Skeletal muscle cell (primary cell): ENCODE data around the gene YRDC.
"Not testable (repeated sequence)": the region's sequence is repeated elsewhere in the genome, so short reads cannot be mapped to it uniquely, and the experiment has no call there.

Experiments
- DNase-seq: peaks from one replicate; pipeline ENCODE4 v3.0.0-alpha.2; 2010; ENCODE audit warnings: low read depth
- H3K4me3 ChIP-seq: 2 replicates; pipeline ENCODE4 v1.5.1; 2011; ENCODE audit warnings: low read depth, mild to moderate bottlenecking, control low read depth, low read length, moderate library complexity

The YRDC gene

DNA sequence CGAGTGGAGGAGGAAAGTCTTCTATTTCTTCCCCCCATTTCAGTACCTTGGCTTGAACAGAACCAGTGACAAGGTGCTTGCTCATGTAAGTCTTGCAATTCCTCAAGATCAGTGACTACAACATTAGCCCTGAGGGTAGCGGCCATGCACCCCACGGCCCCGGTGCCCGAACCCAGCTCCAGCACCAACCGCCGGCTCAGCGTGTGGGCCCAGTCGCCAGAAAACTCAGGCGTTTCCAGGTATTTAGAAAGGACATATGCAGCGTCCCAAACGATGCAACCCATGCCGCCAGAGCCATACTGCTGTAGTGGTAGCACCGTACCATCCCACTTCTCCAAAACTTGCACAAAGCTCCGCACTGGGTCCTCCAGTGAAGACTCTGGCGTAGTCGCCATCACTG, 25.5 kb downstream of the YRDC start:
- H3K4me3 ChIP-seq, result no peak overlapping the region
- DNase-seq, result no peak

DNA sequence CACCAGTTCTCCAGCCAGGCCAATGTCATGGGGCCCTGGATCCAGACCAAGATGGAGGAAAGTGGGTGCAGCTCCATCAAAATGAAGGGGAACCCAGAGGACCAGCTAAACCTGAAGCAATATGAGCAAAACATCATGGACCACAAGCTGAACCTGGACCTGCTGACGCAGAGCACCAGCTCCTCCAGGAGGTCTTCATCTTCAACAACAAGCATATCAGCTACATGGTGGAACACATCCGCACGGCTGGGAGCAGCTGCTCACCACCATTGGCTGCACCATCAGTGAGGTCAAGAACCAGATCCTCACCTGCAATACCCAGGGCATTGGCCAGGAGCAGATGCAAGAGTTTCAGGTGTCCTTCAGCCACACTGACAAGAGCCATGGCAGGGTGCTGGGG, 29.4 kb downstream of the YRDC start:
- no peak for DNase-seq
- no peak overlapping the region for H3K4me3 ChIP-seq

DNA sequence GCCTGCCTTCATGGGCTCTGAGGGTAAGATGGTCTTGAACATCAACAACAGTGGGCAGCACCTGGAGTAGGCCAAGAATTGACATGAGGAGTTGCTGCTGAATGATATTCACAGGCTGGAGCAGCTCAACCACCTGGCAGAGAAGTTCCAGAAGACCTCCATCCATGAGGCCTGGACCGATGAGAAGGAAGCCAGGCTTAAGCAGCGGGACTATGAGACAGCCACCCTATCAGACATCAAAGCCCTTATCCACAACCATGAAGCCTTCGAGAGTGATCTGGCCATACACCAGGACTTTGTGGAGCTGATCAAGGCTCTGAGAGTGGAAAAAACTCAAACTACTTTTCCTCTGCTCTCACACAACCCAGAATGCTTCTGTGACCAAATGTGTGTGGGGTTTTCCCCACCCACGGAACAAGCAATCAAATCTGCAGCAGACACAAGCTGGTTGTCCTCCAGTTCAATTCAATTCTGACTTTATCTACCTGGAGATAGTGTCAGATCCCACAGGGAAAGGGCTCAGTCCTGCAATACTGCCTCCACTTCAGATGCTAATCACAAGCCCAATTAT, 31.0 kb downstream of the YRDC start:
- no peak for DNase-seq
- H3K4me3 ChIP-seq, result no peak overlapping the region

DNA sequence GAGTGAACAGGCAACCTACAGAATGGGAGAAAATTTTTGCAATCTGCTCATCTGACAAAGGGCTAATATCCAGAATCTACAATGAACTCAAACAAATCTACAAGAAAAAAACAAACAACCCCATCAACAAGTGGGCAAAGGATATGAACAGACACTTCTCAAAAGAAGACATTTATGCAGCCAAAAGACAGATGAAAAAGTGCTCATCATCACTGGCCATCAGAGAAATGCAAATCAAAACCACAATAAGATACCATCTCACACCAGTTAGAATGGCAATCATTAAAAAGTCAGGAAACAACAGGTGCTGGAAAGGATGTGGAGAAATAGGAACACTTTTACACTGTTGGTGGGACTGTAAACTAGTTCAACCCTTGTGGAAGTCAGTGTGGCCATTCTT, 36.6 kb downstream of the YRDC start:
- DNase-seq, H3K4me3 ChIP-seq: not testable (repeated sequence)

DNA sequence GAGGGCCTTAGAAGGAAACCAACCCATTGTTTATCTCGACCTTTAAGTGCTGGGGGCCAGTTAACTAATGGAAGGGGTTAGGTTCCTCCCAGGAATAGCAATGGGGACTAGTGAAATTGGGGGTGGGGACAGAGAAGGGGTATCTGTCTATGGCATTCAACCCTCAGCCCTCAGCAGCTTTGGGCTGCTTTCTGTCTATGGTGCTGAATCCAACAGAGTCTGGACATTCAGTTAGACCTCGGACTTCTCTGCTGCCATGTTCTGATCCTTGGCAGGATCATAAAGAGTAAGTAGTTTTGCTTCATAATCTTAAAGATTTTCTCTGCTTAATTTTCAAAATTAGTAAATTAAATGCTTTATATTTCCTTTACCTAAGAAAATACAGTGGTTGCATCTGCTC, 40.5 kb downstream of the YRDC start:
- no peak for DNase-seq
- H3K4me3 ChIP-seq, result no peak overlapping the region

DNA sequence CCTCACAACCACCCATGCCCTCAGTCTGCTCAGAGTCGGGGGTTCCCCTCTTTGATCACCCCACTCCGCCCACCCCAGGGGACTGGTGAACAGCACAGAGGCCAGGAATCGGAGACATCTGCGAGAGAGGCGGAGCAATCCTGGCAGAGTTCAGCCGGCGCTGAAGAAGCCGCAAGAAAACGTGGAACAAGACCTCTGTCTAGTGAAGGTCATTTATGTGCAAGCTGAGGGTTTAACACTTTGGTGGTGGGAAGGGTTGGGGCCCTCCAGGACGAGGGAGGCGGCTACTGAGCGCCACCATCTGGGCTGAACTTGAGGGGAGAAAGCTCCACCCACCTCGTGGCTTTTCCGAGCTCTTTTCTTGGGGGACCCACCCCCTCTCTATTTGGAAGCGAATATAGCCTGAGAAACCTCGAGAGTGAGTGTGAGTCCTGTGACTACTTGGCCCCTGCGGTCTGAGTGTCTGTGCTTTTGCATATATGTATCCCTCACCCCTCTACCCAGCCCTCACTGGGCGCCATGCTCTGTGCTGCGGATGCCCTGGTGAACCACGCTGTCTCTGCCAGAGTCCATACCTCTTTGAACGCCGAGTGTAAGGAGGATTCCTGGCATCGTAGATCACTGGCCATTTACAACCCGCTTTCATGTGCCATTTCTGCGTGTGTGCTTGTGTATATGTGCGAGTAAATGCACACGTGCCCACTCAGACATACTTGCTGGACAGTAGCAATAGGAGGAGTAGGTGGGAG, 41.9 kb downstream of the YRDC start:
- no peak overlapping the region for H3K4me3 ChIP-seq
- DNase-seq, result no peak

DNA sequence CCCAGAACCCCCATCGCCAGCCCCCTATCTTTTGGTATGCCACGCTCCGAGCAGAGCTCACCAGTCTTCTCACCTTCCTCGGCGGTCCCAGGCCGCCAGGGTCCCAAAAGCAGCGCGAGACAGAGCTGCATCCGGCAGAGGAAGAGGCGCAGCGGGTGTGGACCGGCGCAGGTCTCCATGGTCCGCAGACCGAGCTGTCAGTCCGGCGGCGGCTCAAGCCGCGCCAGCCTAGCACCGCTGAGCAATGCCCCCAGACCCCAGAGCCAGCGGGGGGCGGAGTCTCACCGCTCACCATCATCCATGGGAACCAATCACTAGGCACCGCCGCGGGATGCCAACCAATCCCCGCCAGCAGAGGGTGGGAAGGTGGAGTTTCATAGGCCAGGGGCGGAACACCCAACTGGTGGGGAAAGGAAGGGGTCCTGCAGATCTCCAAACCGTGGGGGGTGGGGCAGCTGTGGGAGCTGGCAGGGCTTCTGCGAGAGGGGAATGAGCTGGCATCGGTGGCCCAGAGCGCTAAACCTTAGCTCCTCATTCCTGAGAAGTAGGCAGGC, 43.0 kb downstream of the YRDC start, which contains the start of gene EPHA10:
TSS of gene EPHA10 (minus strand) at position 233 of the 554 bp plus-strand sequence. CDS start at position 179, 54 bp downstream.
- DNase-seq, result no peak
- H3K4me3 ChIP-seq, result no peak within 1 kb of the TSS

DNA sequence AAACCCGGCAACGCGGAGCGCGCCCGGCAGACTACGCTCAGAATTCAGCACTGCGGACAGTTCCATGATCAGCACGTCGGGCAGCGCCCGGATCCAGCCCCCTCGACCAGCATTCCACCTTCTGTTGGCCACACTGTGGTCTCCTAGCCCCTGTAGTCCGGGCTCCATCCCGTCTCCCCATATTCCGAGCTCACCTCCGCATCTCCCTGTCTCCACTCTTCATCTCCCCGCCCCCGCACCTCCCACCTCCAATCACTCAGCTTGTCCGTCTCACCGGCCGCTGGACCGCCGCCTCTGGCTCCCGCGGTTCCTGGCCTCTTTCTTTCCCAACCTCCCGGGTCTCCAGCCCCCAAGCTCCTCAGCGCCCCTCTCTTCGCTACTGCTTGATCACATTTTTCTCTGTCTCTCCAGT, 43.6 kb downstream of the YRDC start:
- DNase-seq, result no peak
- H3K4me3 ChIP-seq, result no peak overlapping the region

DNA sequence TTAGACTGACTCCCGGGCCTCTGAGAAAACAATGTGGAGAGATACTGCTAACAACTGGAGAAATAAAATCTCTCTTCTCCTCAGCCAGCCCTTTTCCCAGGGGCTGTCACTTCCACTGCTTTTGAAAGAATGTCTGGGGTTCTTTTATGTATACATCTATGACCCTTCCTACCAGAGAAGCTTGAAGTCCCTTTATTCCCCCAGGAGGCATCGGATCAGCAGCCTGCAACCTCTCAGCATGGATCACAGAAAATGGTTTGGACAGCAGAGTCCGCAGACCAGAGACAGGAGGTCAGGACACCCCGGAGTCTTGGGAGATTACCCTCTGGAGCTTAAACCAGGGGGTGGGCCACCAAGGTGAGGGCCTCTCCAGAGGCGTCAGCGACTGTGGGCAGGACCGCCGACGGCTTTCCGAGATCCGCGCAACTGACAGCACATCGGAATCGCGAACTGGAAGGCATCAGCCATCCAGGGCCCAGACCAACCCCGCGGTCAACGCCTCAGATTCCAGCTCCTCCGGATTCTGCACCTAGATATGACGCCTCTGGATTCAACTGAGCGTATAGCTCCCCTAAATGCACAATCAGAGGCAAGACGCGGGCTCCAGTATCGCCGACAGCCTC, 44.1 kb downstream of the YRDC start:
- no peak for DNase-seq
- H3K4me3 ChIP-seq, result no peak overlapping the region

DNA sequence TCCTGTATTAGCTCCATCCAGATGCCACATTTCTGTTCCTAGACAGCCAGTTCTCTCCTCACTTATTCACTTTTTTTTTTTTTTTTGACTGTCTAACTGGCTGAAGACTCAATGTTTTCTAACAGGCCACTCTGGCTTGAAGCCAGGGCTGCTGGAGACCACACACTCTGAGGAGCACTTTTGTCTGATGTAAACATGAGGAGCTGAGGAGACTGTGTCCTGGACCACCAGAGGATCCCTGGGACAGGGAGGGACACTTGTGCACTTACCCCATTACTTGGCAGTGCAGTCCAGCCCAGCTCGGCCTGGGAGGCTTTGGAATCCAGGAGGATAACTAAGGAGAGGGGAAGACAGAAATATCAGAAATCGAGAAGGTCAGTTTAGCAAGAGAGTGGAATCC, 45.5 kb downstream of the YRDC start:
- H3K4me3 ChIP-seq, result no peak overlapping the region
- DNase-seq, result no peak

DNA sequence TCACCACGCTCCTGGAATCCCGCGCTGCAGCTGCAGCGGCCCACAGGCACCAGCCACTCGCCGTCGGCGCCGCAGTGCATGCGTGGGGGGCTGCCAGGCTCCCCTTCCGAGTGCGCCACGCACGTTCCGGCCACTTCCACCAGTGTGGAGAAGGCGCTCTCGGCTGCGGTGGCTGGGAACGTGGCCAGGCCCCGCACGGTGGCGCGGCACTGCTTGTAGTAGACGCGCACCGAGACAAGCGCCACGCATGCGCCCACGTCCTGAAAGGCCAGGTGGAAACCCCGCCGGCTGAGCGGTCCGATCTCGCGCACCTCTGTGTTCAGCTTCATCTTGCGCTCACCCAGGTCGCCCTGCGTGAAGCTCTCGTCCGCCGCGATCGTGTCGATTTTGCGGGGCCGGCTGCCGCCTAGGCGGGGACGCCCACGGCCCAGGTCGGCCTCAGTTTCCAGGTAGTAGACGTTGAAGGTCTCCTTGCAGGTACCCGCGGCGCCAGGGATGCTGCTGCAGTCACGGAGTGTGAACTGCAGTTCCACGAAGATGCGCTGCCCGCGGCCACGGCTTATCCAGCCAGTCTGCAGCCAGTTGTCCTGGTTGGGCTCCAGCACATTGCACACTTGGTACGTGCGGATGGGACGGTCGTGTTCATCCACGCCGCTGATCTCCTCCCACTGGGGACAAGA, 46.5 kb downstream of the YRDC start:
- H3K4me3 ChIP-seq, result no peak overlapping the region
- DNase-seq, result no peak

DNA sequence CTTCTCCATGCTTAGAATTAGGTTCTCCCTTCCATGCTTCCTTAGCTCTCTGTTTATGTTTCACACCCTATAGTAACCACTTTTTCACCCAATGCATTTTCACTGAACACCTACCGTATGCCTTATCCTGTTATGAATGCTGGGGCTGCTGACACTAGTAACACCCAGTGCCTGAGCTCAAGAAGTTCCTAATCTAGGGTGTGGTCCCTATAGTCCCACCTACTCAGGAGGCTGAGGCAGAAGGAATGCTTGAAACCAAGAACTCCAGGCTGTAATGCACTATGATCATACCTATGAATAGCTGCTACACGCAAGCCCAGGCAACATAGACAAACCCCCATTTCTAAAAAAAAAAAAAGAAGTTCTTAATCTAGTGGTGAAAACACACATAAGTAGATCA, 48.6 kb downstream of the YRDC start:
- DNase-seq, result no peak
- H3K4me3 ChIP-seq, result no peak overlapping the region

DNA sequence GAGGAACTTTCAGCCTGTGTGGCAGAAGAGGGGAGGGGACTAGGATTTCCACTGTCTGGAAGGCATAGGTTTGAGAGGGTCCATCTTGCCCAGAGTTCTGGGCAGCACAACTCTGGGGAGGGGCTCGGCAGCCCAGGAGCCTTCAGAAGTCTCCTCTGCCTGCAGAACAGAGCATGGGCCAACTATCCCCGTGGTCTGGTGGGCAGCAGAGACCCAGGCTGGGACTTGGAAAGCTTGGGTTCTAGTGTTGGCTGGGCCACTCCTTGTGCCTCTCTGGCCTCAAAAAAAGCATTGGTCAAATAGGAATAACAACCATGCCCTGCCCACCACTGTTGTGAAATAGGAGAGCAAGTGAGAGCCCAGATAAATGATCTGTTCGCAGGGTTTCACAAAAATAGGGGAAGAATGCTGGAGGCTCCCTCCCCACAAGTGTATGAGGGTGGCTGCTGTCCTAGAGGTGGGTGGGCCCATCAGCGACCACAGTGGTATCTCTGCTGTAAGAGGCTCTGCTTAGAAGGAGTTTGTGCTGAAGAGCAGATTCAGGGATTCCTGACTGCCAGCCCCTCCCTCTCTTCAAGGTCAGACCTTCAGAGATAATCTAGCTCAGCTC, 52.0 kb downstream of the YRDC start:
- H3K4me3 ChIP-seq, result no peak overlapping the region
- DNase-seq, result no peak

DNA sequence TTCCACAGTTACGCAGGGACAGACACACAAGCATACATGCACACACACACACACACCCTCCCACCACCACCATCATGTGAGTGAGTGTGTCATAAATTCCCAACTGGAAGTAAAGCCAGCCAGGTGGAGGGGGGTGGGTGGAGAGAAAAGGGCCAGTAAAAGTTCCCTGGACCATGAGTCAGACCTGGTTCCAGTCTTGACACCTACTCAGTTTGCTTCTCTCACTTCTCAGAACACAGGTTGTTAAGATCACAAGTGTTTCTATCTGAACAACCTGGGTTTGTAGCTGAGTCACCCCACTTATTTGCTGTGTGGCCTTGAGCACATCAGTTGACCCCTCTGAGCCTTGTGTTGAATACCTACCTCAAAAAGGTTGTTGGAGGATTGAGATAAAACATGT, 52.7 kb downstream of the YRDC start:
- H3K4me3 ChIP-seq, result no peak overlapping the region
- no peak for DNase-seq

DNA sequence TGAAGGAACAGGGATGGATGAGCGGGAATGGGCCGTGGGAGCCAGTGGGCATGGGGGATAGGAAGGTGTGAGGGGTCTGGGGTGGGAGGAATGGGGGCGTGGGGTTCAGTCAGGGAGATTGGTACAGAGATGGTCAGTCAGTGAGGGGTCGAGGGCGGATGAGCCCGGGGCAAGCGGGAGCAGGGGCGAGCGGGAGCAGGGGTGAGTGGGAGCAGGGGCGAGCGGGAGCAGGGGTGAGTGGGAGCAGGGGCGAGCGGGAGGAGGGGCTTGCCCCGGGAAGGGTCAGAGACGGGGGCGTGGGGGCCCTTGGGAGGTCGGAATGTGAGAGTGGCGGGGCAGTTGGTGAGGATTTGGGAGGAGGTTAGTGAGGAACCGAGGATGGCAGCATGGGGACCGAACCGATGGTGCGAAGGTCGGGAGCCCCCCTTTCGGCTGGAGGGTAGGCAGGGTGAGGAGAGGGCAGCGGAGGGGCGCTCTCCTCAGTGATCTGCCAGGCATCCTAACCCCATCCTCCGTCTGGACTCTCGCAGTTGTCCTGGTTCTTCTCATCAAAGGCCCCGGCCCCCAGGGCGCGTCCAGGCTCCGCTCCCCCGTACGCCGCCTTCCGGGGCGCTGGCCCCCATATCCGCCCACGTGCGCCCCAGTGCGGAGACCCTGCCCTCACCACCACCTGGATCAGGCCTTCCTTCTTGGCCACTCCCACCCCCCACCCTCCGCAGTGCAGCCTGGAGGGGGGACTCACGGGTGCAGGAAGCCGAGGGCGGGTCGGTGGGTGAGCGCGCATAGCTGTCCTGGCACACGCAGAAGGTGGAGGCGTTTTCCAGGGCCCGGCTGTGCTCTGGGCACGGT, 54.3 kb downstream of the YRDC start:
- DNase-seq, result no peak
- H3K4me3 ChIP-seq, result no peak overlapping the region
